Measurements from ENCODE around the gene TNFSF4. TPM values are rescaled to one million over a fixed set of nuclear protein-coding genes. Genes with fewer than 3 reads are reported as not detected.

TNFSF4 gene
- total and polyA plus RNA-seq, 5 donors: 0.99 to 2.3 (median 1.5) TPM

DNA sequence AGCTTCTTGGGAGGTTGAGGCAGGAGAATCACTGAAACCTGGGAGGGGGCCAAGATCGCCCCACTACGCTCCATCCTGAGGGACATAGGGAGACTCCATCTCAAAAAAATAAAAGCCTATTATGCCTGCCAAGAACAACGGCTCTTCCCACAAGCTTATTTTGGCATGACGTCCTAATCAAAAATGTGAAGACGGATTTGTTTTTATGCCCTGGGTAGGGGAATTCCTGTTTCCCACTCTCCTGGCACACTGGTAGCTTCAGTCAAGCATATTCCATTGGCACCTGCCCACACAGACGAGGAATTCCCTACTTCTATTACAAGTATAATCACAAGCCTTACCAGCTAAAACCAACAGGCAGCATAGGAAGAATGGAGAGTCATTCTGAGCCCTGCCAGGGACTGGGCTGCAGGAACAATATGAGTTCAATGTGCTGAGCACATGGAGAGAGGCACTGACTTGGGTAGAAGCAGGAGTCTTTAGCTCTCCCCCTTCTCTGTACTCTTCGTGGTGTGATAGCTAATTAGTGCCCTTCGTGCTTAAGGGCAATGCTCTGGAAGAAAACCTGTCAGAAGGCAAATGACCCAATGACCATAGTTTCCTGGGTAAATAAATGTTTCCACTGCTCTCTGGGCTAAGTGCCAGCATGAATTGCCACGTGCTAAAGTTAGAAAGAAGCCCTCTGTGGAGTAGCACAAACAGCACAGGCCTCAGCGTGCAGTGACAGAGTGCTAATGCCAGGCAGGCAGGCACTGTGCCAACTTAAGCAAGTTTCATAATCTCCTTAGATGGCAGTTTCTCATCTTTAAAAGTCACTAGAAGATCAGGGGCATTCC, 16.8 kb downstream of the TNFSF4 start:
- Histone ChIP-seq H3K4me1 (ENCODE audit: control insufficient read depth, insufficient read depth, low read length) (peaks cover 6% of the 10 kb centered on the region), H3K4me3 (ENCODE audit: low read length) (no peak overlapping the region), H3K27ac (ENCODE audit: low read length) (peak overlapping the region; percentile 99), H3K27me3 (ENCODE audit: control insufficient read depth, insufficient read depth) (no peaks in the 10 kb centered on the region), H3K9me3 (ENCODE audit: control insufficient read depth, low read length) (no peaks in the 10 kb centered on the region)
- DNase-seq: peak; percentile 84 to 91 (median 89)
- peak; percentile 94 for ATAC-seq
- intact Hi-C loops (cut with DNase I): no loop called here
- WGBS: 13% methylated on average over 10 of the region's 10 CpGs

DNA sequence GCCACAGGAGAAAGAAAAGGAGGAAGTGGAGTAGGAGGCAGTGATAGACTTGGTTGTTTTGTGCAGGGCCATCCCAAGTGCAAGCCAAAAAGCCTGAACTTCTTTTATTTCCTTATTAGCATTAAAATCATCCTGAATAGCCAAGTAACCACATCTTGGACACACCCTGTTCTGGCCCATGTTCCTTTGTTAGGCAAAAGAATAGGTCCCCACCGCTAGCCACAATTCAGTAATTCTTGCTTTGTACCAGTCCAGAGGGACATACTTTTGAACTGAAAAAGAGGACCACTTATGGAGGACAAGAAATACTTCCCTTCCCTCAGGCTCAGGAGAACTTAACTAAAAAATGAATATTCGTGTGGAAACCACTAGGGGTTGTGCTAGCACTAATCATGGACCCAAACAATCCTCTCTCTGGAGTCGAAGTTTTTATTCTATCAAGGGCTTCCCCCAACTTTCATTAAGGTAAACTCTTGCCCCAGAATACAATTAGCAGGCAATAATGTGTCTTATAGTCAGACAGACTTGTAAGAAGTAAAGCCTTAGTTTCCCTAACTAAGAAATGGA, 19.4 kb downstream of the TNFSF4 start:
- 88% methylated on average over 3 of the region's 3 CpGs for WGBS
- Histone ChIP-seq H3K9me3 (ENCODE audit: control insufficient read depth, low read length) (no peaks in the 10 kb centered on the region), H3K4me1 (ENCODE audit: control insufficient read depth, insufficient read depth, low read length) (peaks cover 6% of the 10 kb centered on the region), H3K27me3 (ENCODE audit: control insufficient read depth, insufficient read depth) (no peaks in the 10 kb centered on the region), H3K27ac (ENCODE audit: low read length) (no peak overlapping the region), H3K4me3 (ENCODE audit: low read length) (no peak overlapping the region)
- ATAC-seq: no peak
- intact Hi-C loops (cut with DNase I): no loop called here
- no peak for DNase-seq

DNA sequence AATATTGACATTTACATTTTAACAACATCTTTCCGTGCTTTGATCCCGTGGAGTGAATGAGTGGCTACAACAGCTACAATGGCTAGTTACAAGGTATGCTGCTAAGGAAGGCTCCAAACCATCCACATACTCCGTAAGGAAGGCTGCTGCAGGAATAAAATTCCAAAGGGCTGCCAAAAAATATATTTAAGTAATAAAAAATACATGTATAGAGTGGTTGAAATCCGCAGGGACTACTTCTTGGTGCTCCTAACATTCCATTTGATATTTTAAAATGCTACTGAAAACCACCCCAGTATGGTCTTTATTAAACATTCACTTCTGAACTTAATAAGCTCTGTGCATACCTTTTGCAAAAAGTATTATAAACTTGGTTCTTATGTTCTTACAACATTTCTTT, 25.3 kb downstream of the TNFSF4 start:
- intact Hi-C loops (cut with DNase I): no loop called here
- Histone ChIP-seq H3K27ac (ENCODE audit: low read length) (no peak overlapping the region), H3K4me3 (ENCODE audit: low read length) (no peak overlapping the region), H3K9me3 (ENCODE audit: control insufficient read depth, low read length) (no peaks in the 10 kb centered on the region), H3K27me3 (ENCODE audit: control insufficient read depth, insufficient read depth) (no peaks in the 10 kb centered on the region), H3K4me1 (ENCODE audit: control insufficient read depth, insufficient read depth, low read length) (no peaks in the 10 kb centered on the region)
- ATAC-seq (no peak), DNase-seq (no peak)
- 97% methylated on average over 4 of the region's 4 CpGs for WGBS

DNA sequence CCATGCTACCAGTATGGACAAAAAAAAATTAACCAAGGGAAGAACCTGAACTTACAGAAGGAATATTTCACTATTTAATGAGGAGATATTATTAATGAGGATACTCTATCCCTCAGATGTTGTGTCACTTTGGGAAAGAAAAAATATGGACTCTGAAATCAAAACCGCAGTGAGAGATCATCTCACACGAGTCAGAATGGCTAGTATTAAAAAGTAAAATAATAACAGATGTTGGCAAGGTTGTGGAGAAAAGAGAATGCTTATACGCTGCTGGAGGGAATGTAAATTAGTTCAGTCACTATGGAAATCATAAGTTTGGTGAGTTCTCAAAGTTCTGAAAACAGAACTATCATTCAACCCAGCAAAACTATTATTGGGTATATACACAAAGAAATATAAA, 30.9 kb downstream of the TNFSF4 start:
- Histone ChIP-seq H3K4me1 (ENCODE audit: control insufficient read depth, insufficient read depth, low read length) (no peaks in the 10 kb centered on the region), H3K27ac (ENCODE audit: low read length) (no peak overlapping the region), H3K27me3 (ENCODE audit: control insufficient read depth, insufficient read depth) (no peaks in the 10 kb centered on the region), H3K4me3 (ENCODE audit: low read length) (no peak overlapping the region), H3K9me3 (ENCODE audit: control insufficient read depth, low read length) (peaks cover 5% of the 10 kb centered on the region)
- DNase-seq (no peak), ATAC-seq (no peak)
- intact Hi-C loops (cut with DNase I): no loop called here
- WGBS: 94% methylated on average over 3 of the region's 3 CpGs

DNA sequence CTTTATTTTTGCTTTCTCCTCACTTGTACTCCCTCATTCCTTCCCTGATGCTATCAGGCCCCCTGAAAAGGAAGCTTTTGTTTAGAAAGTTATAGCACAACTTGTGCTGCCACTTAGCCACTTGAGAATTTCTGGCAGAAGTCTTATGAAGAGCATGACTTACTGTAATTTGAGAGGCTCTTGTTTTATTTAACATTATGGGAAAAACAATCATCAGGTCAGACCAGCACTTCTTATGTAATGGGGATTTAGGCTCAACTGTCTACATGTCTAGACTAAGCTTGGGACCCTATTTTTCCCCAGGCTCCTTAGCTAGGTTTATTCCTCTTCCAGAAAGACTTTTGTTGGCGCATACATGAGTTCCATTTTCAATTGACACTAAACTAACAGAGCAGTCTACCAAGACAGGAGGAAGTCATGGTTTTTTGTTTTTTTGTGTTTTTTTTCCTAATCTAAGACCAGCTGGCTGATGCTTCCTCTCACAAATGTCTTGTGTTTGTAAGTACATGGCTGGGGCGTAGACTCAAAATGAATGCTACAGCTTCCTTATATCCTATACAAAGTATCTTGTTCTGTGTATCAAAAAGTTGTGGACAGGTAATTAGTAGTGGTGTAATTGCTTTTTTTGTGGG, 31.5 kb downstream of the TNFSF4 start:
- DNase-seq (no peak), ATAC-seq (no peak)
- H3K9me3 ChIP-seq (ENCODE audit: control insufficient read depth, low read length): peaks cover 5% of the 10 kb centered on the region
- no peak overlapping the region for H3K27ac ChIP-seq (ENCODE audit: low read length)
- intact Hi-C loops (cut with DNase I): no loop called here
- H3K4me1 ChIP-seq (ENCODE audit: control insufficient read depth, insufficient read depth, low read length): no peaks in the 10 kb centered on the region
- H3K27me3 ChIP-seq (ENCODE audit: control insufficient read depth, insufficient read depth): no peaks in the 10 kb centered on the region
- WGBS: 78% methylated on average over 2 of the region's 2 CpGs
- H3K4me3 ChIP-seq (ENCODE audit: low read length): no peak overlapping the region

DNA sequence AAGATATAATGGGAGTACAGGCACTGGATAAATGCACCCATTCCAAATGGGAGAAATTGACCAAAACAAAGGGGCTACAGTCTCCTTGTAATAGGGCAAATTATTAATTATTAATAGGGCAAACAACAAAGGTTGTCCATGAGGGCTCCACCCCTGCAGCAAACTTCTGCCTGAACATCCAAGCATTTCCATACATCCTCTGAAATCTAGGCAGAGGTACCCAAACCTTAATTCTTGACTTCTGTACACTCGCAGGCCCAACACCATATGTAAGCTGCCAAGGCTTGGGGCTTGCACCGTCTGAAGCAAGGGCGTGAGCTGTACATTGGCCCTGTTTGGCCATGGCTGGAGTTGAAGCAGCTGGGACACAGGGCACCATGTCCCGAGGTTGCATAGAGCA, 33.7 kb downstream of the TNFSF4 start:
- no peak overlapping the region for H3K27ac ChIP-seq (ENCODE audit: low read length)
- intact Hi-C loops (cut with DNase I): no loop called here
- peaks cover 5% of the 10 kb centered on the region for H3K9me3 ChIP-seq (ENCODE audit: control insufficient read depth, low read length)
- no peaks in the 10 kb centered on the region for H3K4me1 ChIP-seq (ENCODE audit: control insufficient read depth, insufficient read depth, low read length)
- no peak overlapping the region for H3K4me3 ChIP-seq (ENCODE audit: low read length)
- 91% methylated on average over 4 of the region's 4 CpGs for WGBS
- DNase-seq: no peak
- ATAC-seq: no peak
- H3K27me3 ChIP-seq (ENCODE audit: control insufficient read depth, insufficient read depth): no peaks in the 10 kb centered on the region

DNA sequence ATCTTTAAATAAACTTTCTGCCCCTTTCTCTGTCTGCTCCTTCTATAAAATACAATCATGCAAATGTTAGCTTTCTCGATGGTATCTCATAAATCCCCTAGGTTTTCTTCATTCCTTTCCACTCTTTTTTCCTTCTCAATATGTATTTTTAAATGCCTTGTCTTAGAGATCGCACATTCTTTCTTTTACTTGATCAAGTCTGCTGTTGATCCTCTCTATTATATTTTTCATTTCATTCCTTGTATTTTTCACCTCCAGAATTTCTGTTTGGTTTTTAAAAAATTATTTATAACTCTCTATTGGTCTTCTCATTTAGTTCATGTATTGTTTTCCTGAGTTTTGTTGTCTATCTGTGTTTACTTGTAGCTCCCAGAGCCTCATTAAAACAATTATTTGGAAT, 36.0 kb downstream of the TNFSF4 start:
- Histone ChIP-seq H3K4me3 (ENCODE audit: low read length) (no peak overlapping the region), H3K27me3 (ENCODE audit: control insufficient read depth, insufficient read depth) (no peaks in the 10 kb centered on the region), H3K4me1 (ENCODE audit: control insufficient read depth, insufficient read depth, low read length) (no peaks in the 10 kb centered on the region), H3K27ac (ENCODE audit: low read length) (no peak overlapping the region), H3K9me3 (ENCODE audit: control insufficient read depth, low read length) (peaks cover 5% of the 10 kb centered on the region)
- intact Hi-C loops (cut with DNase I): no loop called here
- no peak for ATAC-seq
- WGBS: 81% methylated on average over 2 of the region's 2 CpGs
- DNase-seq: no peak

DNA sequence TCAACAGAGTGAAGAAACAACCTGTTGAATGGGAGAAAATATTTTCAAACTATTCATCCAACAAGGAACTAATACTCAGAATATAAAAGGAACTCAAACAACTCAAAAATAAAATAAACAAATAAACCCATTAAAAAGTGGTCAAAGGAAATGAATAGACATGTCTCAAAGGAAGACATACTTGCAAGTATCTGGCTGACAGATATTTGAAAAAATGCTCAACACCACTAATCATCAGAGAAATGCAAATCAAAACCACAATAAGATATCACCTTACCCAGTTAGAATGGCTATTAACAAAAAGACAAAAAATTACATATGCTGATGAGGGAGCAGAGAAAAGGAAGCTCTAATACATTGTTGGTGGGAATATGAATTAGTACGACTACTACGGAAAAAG, 38.2 kb downstream of the TNFSF4 start:
- Histone ChIP-seq H3K27ac (ENCODE audit: low read length) (no peak overlapping the region), H3K4me1 (ENCODE audit: control insufficient read depth, insufficient read depth, low read length) (no peaks in the 10 kb centered on the region), H3K27me3 (ENCODE audit: control insufficient read depth, insufficient read depth) (no peaks in the 10 kb centered on the region), H3K9me3 (ENCODE audit: control insufficient read depth, low read length) (peaks cover 5% of the 10 kb centered on the region), H3K4me3 (ENCODE audit: low read length) (no peak overlapping the region)
- DNase-seq (no peak), ATAC-seq (no peak)
- WGBS: over 99% methylated on average over 2 of the region's 2 CpGs
- intact Hi-C loops (cut with DNase I): no loop called here

DNA sequence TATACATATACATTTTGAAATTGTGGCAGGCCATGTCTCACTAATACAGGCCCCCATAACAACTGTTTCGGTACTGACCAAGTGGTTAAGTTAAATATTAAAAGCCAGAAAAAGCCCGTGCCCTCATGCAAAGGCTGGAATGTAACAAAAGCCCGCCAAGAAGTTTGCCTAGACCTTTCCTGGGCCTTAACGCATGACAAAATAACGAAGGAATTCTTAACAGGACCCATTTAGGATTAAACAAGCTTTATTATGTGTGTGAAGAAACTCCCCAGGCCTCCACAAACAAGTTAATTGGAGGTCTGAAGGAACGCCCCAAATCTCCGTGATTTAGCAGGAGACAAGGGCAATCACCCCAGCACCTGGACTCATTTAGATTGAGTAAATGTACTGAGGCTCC, 42.4 kb downstream of the TNFSF4 start:
- intact Hi-C loops (cut with DNase I): no loop called here
- Histone ChIP-seq H3K9me3 (ENCODE audit: control insufficient read depth, low read length) (no peaks in the 10 kb centered on the region), H3K4me3 (ENCODE audit: low read length) (no peak overlapping the region), H3K4me1 (ENCODE audit: control insufficient read depth, insufficient read depth, low read length) (no peaks in the 10 kb centered on the region), H3K27me3 (ENCODE audit: control insufficient read depth, insufficient read depth) (no peaks in the 10 kb centered on the region), H3K27ac (ENCODE audit: low read length) (no peak overlapping the region)
- ATAC-seq (no peak), DNase-seq (no peak)
- WGBS: 78% methylated on average over 7 of the region's 7 CpGs

DNA sequence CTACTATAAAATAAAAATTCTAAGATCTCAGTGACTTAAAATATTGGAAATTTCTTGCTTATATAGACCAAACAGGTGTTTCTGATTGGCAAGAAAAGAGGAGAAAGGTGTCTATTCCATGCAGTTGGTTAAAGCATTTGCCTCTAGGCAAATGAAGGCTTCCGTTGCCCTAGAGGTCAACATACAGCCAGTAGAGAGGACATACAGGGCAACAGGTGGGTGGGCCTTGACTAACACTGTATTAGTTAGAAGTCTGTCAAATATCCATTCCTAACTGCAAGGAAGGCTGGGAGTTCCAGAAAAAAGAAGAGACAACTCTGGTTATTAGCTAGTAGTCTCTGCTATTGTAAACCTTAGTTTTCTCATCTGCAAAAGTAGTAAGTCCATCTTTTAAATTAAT, 43.0 kb downstream of the TNFSF4 start:
- ATAC-seq: no peak
- H3K27ac ChIP-seq (ENCODE audit: low read length): no peak overlapping the region
- H3K4me1 ChIP-seq (ENCODE audit: control insufficient read depth, insufficient read depth, low read length): no peaks in the 10 kb centered on the region
- 98% methylated on average over 1 of the region's 1 CpG for WGBS
- intact Hi-C loops (cut with DNase I): no loop called here
- H3K9me3 ChIP-seq (ENCODE audit: control insufficient read depth, low read length): no peaks in the 10 kb centered on the region
- DNase-seq: no peak
- no peak overlapping the region for H3K4me3 ChIP-seq (ENCODE audit: low read length)
- no peaks in the 10 kb centered on the region for H3K27me3 ChIP-seq (ENCODE audit: control insufficient read depth, insufficient read depth)

DNA sequence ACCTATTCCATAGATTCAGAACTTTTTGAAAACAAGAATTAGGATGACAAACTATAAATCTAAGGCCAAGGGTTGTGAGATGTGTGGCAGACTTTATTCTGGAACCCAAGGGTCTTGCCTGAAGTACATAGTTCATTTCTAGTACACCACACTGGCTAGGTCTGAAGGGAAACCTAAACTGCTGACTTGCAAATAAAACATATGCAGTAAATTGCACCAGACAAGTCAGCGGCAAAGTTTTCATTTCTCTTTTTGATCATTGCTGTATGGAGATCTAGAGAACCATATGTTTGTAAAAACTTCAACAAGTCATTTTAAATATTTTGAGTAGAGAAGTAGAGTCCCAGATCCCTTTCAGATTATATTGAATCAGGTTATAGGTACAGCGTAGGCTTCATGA, 43.9 kb downstream of the TNFSF4 start:
- no peaks in the 10 kb centered on the region for H3K27me3 ChIP-seq (ENCODE audit: control insufficient read depth, insufficient read depth)
- H3K9me3 ChIP-seq (ENCODE audit: control insufficient read depth, low read length): no peaks in the 10 kb centered on the region
- H3K4me3 ChIP-seq (ENCODE audit: low read length): no peak overlapping the region
- 96% methylated on average over 2 of the region's 2 CpGs for WGBS
- H3K27ac ChIP-seq (ENCODE audit: low read length): no peak overlapping the region
- intact Hi-C loops (cut with DNase I): no loop called here
- ATAC-seq (no peak), DNase-seq (no peak)
- H3K4me1 ChIP-seq (ENCODE audit: control insufficient read depth, insufficient read depth, low read length): no peaks in the 10 kb centered on the region
